ENCODE data around the gene UNC45A.
"Not testable (repeated sequence)": the region's sequence is repeated elsewhere in the genome, so short reads cannot be mapped to it uniquely, and the experiment has no call there.

The UNC45A gene

GRCh38 chr15:90934949-90935751, at the start of gene UNC45A:
Gene UNC45A, plus strand, starts transcription at chr15:90935285. Its CDS starts 40 bp downstream, at chr15:90935325.
- peak; percentile 94 for DNase-seq (ENCODE audit: low spot score)

DNA sequence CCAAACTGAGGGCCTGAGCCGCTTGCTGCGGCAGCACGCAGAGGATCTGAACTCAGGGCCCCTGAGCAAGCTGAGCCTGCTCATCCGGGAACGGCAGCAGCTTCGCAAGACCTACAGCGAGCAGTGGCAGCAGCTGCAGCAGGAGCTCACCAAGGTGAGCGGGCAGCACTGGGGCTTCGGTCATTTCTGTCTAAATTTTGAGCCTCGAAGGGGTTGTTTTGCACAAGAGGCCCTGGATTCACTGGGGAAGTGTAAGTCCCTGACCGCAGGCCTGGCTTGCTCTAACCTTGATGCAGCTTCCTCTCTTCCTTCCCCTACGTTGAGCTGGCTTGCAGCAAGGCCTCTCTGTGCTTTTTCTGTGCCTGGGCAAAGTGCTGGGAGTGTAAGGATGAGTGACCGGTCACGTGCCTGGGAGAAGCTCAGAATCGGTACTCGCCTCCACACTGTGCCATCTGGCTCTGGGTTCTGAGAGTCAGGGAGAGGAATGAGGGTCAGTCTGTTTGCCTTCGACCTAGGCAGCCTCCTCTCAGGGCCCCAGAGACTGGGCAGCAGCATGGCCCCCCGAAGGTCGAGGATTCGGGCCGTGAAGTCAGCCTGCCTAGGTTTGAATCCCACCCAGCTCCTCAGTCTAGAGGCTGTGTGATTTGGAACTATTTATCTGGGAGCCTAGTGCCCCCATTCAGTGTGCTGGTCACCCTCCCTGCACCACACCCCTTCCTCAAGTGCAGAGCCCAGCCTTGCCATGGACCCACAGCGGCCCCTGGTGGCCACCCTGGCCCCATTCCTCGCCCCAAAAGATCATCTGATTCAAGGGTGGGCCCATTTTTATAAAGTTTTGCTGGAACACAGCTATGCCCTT, 49.4 kb upstream of the UNC45A start:
- peak; percentile 86 for DNase-seq (ENCODE audit: low spot score)

DNA sequence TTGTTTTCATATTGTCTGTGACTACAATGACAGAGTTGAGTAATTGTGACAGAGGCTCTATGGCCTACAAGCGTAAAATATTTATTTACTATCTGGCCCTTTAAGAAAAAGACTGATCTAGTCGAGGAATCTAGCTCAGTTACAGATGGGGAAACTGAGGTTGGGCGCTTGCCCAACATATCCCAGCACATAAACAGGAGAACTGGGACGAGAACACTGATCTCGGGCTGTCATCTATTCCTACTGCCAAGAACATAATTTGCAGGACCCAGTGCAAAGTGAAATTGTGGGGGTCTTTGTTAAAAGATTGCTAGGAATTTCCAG, 48.8 kb upstream of the UNC45A start:
- DNase-seq (ENCODE audit: low spot score) = no peak

DNA sequence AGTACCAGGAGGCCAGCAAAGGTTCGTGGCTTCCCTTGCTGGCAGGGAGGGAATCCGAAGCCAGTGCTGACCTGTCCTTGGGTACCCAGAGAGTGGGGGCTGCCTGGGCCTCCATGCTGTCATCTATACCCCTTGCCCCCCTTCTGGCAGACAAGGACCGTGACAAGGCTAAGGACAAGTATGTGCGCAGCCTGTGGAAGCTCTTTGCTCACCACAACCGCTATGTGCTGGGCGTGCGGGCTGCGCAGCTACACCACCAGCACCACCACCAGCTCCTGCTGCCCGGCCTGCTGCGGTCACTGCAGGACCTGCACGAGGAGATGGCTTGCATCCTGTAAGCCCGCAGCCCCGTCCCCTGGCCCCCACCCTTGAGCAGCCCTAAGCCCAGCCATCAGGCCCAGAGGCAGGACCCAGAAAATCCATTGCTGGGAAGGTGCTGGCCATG, 48.0 kb upstream of the UNC45A start:
- DNase-seq (ENCODE audit: low spot score) = no peak

DNA sequence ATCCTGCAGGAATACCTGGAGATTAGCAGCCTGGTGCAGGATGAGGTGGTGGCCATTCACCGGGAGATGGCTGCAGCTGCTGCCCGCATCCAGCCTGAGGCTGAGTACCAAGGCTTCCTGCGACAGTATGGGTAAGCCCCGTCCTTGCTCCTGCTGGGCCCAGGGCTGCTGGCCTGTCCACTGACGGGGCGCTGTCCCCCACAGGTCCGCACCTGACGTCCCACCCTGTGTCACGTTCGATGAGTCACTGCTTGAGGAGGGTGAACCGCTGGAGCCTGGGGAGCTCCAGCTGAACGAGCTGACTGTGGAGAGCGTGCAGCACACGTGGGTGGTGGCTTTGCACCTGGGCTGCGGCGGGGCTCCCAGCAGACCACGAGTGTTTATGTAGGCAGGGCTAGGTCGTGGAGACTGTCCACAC, 45.8 kb upstream of the UNC45A start:
- DNase-seq (ENCODE audit: low spot score) = no peak

DNA sequence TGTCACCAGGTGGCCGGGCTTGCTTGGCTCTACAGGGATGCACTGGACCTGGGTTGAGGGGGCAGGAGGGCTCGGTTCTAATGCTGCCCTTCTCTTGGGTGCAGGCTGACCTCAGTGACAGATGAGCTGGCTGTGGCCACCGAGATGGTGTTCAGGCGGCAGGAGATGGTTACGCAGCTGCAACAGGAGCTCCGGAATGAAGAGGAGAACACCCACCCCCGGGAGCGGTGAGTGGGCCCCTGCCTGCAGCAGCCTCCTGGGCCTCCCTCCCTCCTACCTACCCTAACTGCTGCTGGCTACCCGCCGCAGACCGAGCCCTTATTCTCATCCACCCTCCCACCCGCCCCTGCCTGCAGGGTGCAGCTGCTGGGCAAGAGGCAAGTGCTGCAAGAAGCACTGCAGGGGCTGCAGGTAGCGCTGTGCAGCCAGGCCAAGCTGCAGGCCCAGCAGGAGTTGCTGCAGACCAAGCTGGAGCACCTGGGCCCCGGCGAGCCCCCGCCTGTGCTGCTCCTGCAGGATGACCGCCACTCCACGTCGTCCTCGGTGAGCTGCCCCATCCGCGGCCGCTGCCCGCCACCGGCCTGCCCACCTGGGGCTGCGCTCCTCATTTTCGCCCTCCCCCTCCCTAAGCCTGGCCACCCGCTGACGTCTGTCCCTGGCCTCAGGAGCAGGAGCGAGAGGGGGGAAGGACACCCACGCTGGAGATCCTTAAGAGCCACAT, 45.2 kb upstream of the UNC45A start:
- DNase-seq (ENCODE audit: low spot score) = no peak

GRCh38 chr15:90890839-90891238, 44.2 kb upstream of the UNC45A start:
- no peak for DNase-seq (ENCODE audit: low spot score)

DNA sequence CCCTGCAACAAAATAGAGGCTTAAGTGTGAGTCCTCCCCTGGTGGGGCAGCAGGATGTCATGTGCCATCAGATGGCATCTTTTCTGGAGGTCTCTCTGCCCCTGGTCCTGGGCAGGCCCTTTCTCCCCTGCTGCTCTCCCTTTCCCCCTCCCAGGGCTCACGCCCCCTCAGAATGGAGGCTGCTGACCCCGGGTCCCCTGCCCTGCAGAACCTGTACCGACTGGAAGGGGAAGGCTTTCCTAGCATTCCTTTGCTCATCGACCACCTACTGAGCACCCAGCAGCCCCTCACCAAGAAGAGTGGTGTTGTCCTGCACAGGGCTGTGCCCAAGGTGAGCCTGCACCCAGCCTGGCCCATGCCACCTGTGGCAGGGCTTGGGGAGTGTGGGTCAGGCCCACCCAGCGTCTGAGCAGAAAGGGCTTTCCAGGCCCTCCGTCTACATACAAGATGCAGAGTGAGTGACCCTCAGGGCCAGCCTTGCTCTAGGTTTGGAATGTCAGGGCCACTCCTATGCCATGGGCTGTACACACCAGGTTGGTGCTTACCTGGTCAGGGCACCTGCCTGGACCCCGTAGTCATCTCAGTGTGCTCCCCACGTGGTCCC, 43.6 kb upstream of the UNC45A start:
- DNase-seq (ENCODE audit: low spot score) = no peak

GRCh38 chr15:90892023-90892422, 43.1 kb upstream of the UNC45A start:
- DNase-seq (ENCODE audit: low spot score) = no peak

GRCh38 chr15:90892498-90893174, 42.4 kb upstream of the UNC45A start:
- DNase-seq (ENCODE audit: low spot score) = no peak

DNA sequence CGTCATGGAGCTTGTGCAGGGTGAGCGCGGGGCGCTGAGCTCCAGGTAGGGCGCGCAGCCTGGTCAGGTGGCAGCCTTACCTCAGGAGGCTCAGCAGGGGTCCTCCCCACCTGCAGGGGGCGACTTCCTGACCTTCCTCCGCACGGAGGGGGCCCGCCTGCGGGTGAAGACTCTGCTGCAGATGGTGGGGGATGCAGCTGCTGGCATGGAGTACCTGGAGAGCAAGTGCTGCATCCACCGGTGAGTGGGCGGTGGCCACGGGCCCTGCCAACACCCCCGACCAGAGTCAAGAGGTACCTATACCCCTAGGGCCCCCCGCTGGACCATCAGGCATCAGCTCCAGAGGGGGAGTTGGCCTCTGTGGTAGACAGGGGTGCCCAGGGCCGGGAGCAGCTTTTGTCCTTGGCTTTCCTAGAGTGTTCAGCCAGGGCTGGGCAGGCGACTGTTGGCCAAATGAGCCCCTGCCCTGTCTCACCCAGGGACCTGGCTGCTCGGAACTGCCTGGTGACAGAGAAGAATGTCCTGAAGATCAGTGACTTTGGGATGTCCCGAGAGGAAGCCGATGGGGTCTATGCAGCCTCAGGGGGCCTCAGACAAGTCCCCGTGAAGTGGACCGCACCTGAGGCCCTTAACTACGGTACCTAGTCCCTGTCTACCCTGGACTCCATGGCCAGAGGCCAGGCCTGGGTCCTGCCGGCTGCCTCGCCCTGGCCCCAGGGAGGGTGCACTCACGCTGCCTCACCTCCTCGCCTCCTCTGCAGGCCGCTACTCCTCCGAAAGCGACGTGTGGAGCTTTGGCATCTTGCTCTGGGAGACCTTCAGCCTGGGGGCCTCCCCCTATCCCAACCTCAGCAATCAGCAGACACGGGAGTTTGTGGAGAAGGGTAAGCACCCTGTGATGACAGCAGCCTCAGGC, 41.7 kb upstream of the UNC45A start:
- no peak for DNase-seq (ENCODE audit: low spot score)

- DNase-seq (ENCODE audit: low spot score) = no peak
These were observed 39.4 kb upstream of the UNC45A start for GRCh38 chr15:90895571-90896117.

- not testable (repeated sequence) for DNase-seq (ENCODE audit: low spot score)
These were observed 37.9 kb upstream of the UNC45A start for GRCh38 chr15:90897131-90897655.

- no peak for DNase-seq (ENCODE audit: low spot score)
These were observed 33.7 kb upstream of the UNC45A start for GRCh38 chr15:90901175-90902039.

DNA sequence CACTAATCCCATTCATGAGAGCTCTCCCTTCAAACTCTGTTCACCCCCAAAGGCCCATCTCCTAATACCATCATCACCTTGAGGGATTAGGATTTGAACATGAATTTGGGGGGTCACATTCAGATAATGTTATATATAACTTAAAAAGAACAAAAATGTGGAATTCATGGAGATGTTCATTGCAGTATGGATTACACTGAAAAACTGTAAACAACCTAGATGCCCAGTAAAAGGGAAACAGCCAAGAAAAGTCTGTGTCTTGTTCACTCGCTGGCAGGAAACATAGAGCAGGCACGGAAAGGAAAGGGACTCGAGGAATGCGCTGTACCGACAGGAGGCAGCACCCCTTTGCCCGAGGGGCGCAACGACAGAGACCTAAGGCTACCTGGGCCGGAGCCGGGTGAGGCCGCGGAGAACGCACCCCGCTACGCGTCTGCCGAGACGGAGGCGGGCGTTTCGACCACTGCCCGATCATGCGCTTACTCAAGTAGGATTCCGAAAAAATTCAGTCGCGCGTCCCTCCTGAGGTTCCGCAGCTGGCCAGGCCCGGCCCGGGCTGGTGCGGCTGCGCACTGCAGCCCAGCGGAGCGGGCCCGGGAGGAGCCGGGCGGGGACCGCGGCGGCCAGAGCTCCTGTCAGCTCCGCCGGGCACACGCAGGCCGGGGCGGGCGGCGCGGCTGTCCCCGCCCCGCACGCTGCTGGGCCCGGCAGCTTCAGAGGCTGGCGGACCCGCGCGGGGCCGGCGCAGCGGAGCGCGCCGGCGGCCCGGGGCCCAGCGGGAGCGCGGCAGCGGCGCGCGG, 32.8 kb upstream of the UNC45A start:
- peak; percentile 84 for DNase-seq (ENCODE audit: low spot score)

GRCh38 chr15:90902840-90903732, 32.0 kb upstream of the UNC45A start, which contains the start of gene MAN2A2:
Gene MAN2A2, plus strand, starts transcription at chr15:90903302. Its CDS starts 906 bp downstream, at chr15:90904208.
- DNase-seq (ENCODE audit: low spot score) = peak; percentile 72

All from ecto neural progenitor cell (in vitro differentiated cells).